Measurements from ENCODE around the gene SLC46A1.

SLC46A1 gene

DNA sequence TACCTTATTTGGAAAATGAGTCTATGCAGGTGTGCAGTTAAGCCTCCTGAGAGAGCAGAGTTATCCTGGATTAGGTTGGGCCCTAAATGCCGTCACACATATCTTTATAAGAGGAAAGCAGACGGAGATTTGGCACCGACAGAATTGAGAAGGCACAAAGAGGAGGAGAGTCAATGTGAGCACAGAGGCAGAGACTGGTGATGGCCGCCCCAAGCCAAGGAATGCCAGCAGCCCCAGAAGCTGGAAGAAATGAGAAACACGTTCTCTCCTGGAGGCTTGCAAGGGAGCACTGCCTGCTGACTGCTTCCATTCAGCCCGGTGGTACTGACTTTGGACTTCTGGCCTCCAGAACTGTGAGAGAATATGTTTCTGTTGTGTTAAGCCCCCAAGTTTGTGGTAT is 3.2 kb downstream of the SLC46A1 start:
- Histone ChIP-seq H3K36me3 (ENCODE audit: insufficient read depth, low read length) (no peaks in the 10 kb centered on the region), H3K4me3 (ENCODE audit: low read length) (no peak overlapping the region), H3K27me3 (ENCODE audit: control insufficient read depth, insufficient read depth, low read length) (peaks cover 4% of the 10 kb centered on the region)

DNA sequence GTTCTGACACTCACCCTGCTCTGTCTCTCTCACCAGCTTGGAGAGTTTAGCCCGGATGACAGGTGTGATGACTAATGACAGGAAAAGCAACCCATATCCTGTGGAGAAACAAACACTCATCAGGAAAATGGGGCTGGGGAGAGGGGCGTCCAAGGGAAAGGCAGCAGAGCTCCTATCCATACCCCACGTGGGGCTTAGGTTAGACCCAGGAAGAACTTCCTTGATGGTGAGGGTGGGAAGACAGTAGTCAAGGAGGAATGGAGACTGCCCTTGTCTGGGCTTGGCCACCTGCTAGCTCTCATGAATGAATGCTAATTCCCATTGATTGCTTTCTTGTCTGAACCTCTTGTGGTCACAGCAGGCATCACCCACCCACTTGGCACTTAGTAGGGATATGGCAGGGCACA is 3.8 kb downstream of the SLC46A1 start:
- Histone ChIP-seq H3K27me3 (ENCODE audit: control insufficient read depth, insufficient read depth, low read length) (peaks cover 4% of the 10 kb centered on the region), H3K36me3 (ENCODE audit: insufficient read depth, low read length) (no peaks in the 10 kb centered on the region), H3K4me3 (ENCODE audit: low read length) (no peak overlapping the region), H3K9ac (ENCODE audit: low read depth, low read length) (no peak overlapping the region), H3K4me1 (ENCODE audit: control insufficient read depth, insufficient read depth, low read length) (peaks cover 24% of the 10 kb centered on the region), H3K4me2 (ENCODE audit: low read length) (no peak overlapping the region), H3K9me3 (replicated peaks; ENCODE audit: low read length) (no peaks in the 10 kb centered on the region)

More for the DNA sequence above, 3.2 kb downstream of the SLC46A1 start:
- Histone ChIP-seq H3K9ac (ENCODE audit: low read depth, low read length) (no peak overlapping the region), H3K9me3 (replicated peaks; ENCODE audit: low read length) (no peaks in the 10 kb centered on the region), H3K4me2 (ENCODE audit: low read length) (no peak overlapping the region), H3K4me1 (ENCODE audit: control insufficient read depth, insufficient read depth, low read length) (peaks cover 24% of the 10 kb centered on the region)

DNA sequence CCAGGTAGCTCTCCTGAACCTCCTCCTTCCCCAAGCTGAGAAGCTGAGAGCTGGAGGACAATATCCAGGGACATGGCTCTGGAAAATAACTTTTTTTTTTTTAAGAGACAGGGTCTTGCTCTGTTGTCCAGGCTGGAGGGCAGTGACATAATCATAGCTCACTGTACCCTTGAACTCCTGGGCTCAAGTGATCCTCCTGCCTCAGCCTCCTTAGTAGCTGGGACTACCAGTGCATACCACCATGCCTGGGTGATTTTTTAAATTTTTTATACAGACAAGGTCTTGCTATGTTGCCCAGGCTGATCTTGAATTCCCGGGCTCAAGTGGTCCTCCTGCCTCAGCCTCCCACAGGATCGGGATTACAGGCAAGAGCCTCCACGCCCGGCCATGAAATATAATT is 6.2 kb downstream of the SLC46A1 start:
- Histone ChIP-seq H3K4me1 (ENCODE audit: control insufficient read depth, insufficient read depth, low read length) (peaks cover 11% of the 10 kb centered on the region), H3K36me3 (ENCODE audit: insufficient read depth, low read length) (no peaks in the 10 kb centered on the region), H3K9me3 (replicated peaks; ENCODE audit: low read length) (no peaks in the 10 kb centered on the region), H3K9ac (ENCODE audit: low read depth, low read length) (no peak overlapping the region), H3K4me2 (ENCODE audit: low read length) (no peak overlapping the region), H3K27me3 (ENCODE audit: control insufficient read depth, insufficient read depth, low read length) (peaks cover 3% of the 10 kb centered on the region), H3K4me3 (ENCODE audit: low read length) (no peak overlapping the region)

DNA sequence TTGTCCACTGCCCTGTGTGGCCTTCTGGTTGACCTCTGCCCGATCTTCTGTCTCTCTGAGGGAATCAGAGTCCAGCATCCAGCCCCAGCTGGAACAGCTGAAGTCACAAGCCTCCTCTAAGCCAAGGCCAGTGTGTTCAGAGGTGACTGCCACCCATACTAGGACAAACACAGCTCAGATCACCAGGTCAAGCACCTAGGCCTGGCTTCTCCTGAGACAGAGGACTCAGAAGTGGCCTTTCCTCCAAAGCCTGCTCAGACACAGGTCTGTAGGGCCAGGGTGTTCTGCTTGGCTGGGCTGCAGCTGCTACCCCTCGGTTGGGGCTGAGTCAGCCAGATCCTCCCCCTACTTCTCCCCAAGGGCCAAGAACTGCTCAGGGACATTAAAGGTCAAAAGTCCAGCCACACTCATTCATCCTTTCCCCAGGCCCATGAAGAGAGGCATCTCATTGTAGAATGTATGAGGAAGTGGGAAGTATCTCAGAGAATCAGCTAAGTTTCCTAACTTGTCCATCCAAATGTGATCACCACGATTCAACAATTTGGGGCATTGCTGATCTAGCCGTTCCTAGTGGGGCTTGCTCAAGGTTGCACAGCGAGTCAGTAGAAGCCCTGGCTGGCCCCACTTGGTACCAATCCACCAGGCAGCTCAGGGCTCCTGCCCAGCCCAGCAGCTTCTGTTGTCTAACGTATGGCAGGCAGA is 7.6 kb downstream of the SLC46A1 start:
- Histone ChIP-seq H3K9me3 (replicated peaks; ENCODE audit: low read length) (no peaks in the 10 kb centered on the region), H3K9ac (ENCODE audit: low read depth, low read length) (no peak overlapping the region), H3K4me2 (ENCODE audit: low read length) (no peak overlapping the region), H3K4me3 (ENCODE audit: low read length) (no peak overlapping the region), H3K4me1 (ENCODE audit: control insufficient read depth, insufficient read depth, low read length) (peaks cover 7% of the 10 kb centered on the region), H3K27me3 (ENCODE audit: control insufficient read depth, insufficient read depth, low read length) (no peaks in the 10 kb centered on the region), H3K36me3 (ENCODE audit: insufficient read depth, low read length) (no peaks in the 10 kb centered on the region)

DNA sequence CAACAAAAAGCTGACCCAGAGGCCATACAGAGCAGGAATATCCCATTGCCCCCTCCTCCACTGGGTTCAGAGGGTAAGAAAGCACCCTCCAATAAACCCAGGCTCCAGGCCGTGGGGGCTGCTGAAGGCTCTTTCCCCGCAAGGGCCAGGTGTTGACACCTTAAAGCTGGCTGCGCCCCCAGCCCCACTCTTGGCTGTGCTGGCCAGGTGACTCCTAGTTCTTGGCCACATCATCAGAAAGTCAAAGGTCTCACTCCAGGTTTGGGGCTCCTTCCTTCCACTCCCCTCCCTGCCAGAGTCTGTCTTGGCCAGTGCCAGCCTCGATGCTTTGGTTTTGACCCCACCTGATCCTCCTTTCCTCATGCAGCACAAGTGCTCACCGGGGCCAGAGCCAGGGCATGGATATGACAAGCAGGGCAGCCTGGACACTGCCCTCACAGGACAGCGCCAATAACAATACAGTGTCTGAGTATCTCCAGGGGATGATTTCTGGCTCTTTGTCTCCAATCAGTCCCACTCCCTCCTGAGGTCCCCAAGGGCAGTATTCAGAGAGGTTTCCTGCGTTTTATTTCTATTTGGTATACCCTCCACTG is 8.2 kb downstream of the SLC46A1 start:
- H3K27me3 ChIP-seq (ENCODE audit: control insufficient read depth, insufficient read depth, low read length): no peaks in the 10 kb centered on the region
- H3K4me3 ChIP-seq (ENCODE audit: low read length): no peak overlapping the region
- no peak overlapping the region for H3K9ac ChIP-seq (ENCODE audit: low read depth, low read length)
- H3K4me1 ChIP-seq (ENCODE audit: control insufficient read depth, insufficient read depth, low read length): peaks cover 7% of the 10 kb centered on the region
- H3K9me3 ChIP-seq (replicated peaks; ENCODE audit: low read length): no peaks in the 10 kb centered on the region
- no peaks in the 10 kb centered on the region for H3K36me3 ChIP-seq (ENCODE audit: insufficient read depth, low read length)
- H3K4me2 ChIP-seq (ENCODE audit: low read length): no peak overlapping the region

DNA sequence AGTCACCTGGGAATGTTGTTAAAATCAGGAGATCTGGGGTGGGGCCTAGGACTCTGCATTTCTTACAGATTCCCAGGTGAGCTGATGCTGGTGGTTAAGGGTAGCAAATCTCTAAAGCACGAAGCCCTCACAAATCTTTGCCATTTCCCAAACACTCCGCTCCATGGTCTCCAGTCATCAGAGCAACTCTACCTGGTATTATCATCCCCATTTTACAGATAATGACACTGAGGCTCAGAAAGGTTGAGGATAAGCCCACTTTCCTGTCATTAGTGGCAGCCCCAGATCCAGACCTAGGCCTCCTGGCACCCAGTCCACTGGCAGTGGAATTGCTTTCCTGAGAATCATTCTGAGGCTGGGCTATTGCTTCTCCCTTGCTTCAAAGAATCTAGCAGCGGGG is 8.7 kb downstream of the SLC46A1 start:
- Histone ChIP-seq H3K36me3 (ENCODE audit: insufficient read depth, low read length) (no peaks in the 10 kb centered on the region), H3K4me2 (ENCODE audit: low read length) (no peak overlapping the region), H3K9ac (ENCODE audit: low read depth, low read length) (no peak overlapping the region), H3K4me3 (ENCODE audit: low read length) (no peak overlapping the region), H3K4me1 (ENCODE audit: control insufficient read depth, insufficient read depth, low read length) (peaks cover 7% of the 10 kb centered on the region), H3K27me3 (ENCODE audit: control insufficient read depth, insufficient read depth, low read length) (no peaks in the 10 kb centered on the region), H3K9me3 (replicated peaks; ENCODE audit: low read length) (no peaks in the 10 kb centered on the region)

DNA sequence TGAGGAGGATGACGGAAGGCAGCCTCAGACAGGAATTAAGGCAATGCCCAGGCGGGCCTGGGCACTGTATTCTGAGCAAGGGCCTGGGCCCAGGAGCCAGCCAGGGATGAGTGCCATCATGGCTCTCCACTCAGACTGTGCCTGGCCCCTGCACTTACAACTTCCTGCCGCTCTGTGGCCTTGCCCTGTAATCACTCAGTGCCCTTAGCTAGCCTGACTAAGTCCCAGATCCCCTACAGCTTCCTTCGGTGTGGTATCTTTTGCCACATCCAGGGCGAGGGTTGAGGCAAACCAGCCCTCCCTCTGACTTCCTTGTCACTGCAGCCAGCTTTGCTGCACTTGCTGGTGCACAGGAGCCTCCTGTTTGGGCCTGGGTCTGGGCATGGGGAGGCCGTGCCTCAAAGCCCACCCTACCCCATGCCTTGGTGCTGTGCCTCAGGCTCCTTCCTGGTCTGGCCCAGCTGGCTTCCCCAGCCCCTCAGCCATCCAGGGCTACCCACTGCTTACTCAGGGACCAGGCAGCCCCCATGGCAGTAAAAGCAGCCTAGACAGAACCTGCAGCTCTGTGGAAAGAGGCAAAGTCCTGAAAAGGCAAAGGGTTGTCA is 9.3 kb downstream of the SLC46A1 start:
- Histone ChIP-seq H3K36me3 (ENCODE audit: insufficient read depth, low read length) (no peaks in the 10 kb centered on the region), H3K4me1 (ENCODE audit: control insufficient read depth, insufficient read depth, low read length) (peaks cover 7% of the 10 kb centered on the region), H3K9ac (ENCODE audit: low read depth, low read length) (no peak overlapping the region), H3K4me3 (ENCODE audit: low read length) (no peak overlapping the region), H3K9me3 (replicated peaks; ENCODE audit: low read length) (no peaks in the 10 kb centered on the region), H3K4me2 (ENCODE audit: low read length) (no peak overlapping the region), H3K27me3 (ENCODE audit: control insufficient read depth, insufficient read depth, low read length) (no peaks in the 10 kb centered on the region)

DNA sequence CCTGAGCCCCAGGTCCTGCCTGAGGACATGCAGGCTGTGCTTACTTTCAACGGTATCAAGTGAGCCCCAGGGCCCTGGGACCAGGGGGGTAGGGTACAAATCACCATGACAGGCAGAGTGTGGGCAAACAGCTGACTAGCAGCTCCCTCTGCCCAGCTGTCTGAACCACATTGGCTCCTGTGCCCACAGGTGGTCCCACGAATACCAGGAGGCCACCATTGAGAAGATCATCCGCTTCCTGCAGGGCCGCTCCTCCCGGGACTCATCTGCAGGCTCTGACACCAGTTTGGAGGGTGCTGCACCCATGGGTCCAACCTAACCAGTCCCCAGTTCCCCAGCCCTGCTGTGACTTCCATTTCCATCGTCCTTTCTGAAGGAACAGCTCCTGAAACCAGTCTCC is 10.0 kb downstream of the SLC46A1 start:
- no peaks in the 10 kb centered on the region for H3K9me3 ChIP-seq (replicated peaks; ENCODE audit: low read length)
- H3K27me3 ChIP-seq (ENCODE audit: control insufficient read depth, insufficient read depth, low read length): no peaks in the 10 kb centered on the region
- H3K9ac ChIP-seq (ENCODE audit: low read depth, low read length): no peak overlapping the region
- no peak overlapping the region for H3K4me2 ChIP-seq (ENCODE audit: low read length)
- H3K36me3 ChIP-seq (ENCODE audit: insufficient read depth, low read length): peaks cover 4% of the 10 kb centered on the region
- H3K4me1 ChIP-seq (ENCODE audit: control insufficient read depth, insufficient read depth, low read length): peaks cover 7% of the 10 kb centered on the region
- H3K4me3 ChIP-seq (ENCODE audit: low read length): no peak overlapping the region

DNA sequence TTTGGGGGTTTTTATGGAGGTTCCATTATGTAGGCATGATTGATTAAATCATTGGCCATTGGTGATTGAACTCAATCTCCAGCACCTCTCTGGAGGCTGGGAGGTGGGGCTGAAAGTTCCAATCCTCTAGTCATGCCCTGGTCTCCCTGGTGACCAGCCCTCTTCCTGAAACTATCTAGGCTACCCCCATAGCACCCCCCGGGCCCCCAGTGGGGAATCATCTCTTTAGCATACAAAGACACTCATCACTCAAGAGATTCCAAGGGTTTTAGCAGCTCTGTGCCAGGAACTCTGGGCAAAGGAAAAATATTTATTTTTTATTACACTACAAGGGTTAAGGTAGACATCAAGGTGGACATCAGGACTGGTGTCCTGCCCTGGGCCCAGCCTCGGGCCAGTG is 10.6 kb downstream of the SLC46A1 start:
- H3K9me3 ChIP-seq (replicated peaks; ENCODE audit: low read length): no peaks in the 10 kb centered on the region
- peaks cover 10% of the 10 kb centered on the region for H3K36me3 ChIP-seq (ENCODE audit: insufficient read depth, low read length)
- peaks cover 7% of the 10 kb centered on the region for H3K4me1 ChIP-seq (ENCODE audit: control insufficient read depth, insufficient read depth, low read length)
- H3K4me2 ChIP-seq (ENCODE audit: low read length): no peak overlapping the region
- no peaks in the 10 kb centered on the region for H3K27me3 ChIP-seq (ENCODE audit: control insufficient read depth, insufficient read depth, low read length)
- H3K9ac ChIP-seq (ENCODE audit: low read depth, low read length): no peak overlapping the region
- no peak overlapping the region for H3K4me3 ChIP-seq (ENCODE audit: low read length)

DNA sequence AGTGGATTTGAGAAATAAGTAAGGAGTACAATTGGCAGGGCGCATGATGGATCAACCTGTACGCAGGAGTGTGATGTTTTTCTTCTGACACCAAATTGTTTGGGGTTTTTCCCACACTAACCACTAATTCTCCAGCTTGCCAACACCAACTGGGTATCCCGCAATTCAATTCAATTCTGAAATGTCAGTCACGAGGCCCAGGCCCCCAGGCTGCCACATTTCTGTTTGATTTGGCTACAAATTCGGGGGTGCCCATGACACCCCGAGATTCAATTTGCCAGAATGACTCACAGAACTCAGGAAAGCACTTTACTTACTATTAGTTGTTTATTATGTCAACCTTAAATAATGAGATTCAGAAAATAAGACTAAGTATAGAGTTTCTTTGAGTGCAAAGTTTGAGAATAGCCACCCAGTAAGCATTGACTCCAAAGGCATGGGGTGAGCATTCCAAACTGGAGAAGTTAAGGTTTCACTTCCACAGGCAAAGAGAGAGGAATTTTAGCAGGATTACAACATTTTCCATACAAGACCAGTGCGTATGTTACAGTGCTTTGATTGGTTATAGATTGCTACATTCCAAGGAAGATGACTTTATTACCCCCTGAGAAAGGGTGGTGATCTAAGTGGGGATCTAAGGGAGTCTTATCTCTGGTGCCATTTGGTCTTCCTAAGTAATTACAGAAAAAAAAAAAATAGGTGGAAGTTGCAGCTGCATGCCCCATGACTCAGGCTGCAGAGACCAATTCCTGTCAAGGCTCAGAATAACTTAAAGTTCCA is 11.5 kb downstream of the SLC46A1 start:
- Histone ChIP-seq H3K4me2 (ENCODE audit: low read length) (no peak overlapping the region), H3K9ac (ENCODE audit: low read depth, low read length) (no peak overlapping the region), H3K4me1 (ENCODE audit: control insufficient read depth, insufficient read depth, low read length) (peaks cover 7% of the 10 kb centered on the region), H3K27me3 (ENCODE audit: control insufficient read depth, insufficient read depth, low read length) (no peaks in the 10 kb centered on the region), H3K36me3 (ENCODE audit: insufficient read depth, low read length) (peaks cover 14% of the 10 kb centered on the region), H3K4me3 (ENCODE audit: low read length) (no peak overlapping the region), H3K9me3 (replicated peaks; ENCODE audit: low read length) (no peaks in the 10 kb centered on the region)

DNA sequence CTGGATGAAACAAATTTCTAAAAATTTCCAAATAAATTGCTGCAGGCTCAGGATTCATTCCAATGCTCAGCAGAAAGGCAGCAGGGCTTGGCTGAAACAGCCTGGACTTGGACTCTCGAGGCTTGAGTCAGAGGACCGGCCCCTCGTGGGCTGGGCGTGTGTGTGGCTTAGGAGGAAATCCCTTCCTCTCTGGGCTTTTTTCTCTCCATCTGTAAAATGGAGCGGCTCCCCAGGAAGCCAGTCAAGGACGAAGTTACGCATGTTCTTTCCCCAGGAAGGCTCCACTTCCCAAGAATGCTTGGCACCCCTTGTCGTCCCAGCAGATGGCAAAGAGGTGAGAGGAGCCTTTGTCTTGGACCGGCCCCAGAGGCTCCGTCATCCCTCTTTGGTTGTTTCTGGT is 13.5 kb downstream of the SLC46A1 start:
- Histone ChIP-seq H3K27me3 (ENCODE audit: control insufficient read depth, insufficient read depth, low read length) (no peaks in the 10 kb centered on the region), H3K4me3 (ENCODE audit: low read length) (no peak overlapping the region), H3K36me3 (ENCODE audit: insufficient read depth, low read length) (peaks cover 17% of the 10 kb centered on the region), H3K9me3 (replicated peaks; ENCODE audit: low read length) (no peaks in the 10 kb centered on the region), H3K4me2 (ENCODE audit: low read length) (no peak overlapping the region), H3K4me1 (ENCODE audit: control insufficient read depth, insufficient read depth, low read length) (no peaks in the 10 kb centered on the region), H3K9ac (ENCODE audit: low read depth, low read length) (no peak overlapping the region)
